GM06990 (cell line): ENCODE data around the gene ABCB10.
"Not testable (repeated sequence)": the region's sequence is repeated elsewhere in the genome, so short reads cannot be mapped to it uniquely, and the experiment has no call there.

Experiments used
- DNase-seq: peaks from one replicate; pipeline ENCODE4 v3.0.0-alpha.2; 2011; ENCODE audit not compliant: insufficient read length; ENCODE audit errors: extremely low read depth
- H3K27me3 ChIP-seq: replicated peaks from 2 replicates; pipeline ENCODE4 v1.6.0; 2011; ENCODE audit warnings: low read length; ENCODE audit not compliant: control insufficient read depth, insufficient read depth
- H3K36me3 ChIP-seq: 2 replicates; pipeline ENCODE4 v1.5.1; 2011; ENCODE audit warnings: low read length; ENCODE audit not compliant: control insufficient read depth, insufficient read depth
- H3K4me3 ChIP-seq: replicated peaks from 2 replicates; pipeline ENCODE4 v1.5.1; 2011; ENCODE audit warnings: low read depth, mild to moderate bottlenecking, control low read depth, low read length
- CTCF ChIP-seq: IDR thresholded peaks from 2 replicates; pipeline ENCODE4 v1.5.1; 2011; ENCODE audit warnings: low read length, control low read depth, mild to moderate bottlenecking, inconsistent platforms; ENCODE audit not compliant: insufficient read depth, poor library complexity, severe bottlenecking

The ABCB10 gene

GRCh38 chr1:229597877-229598276 is 39.4 kb upstream of the ABCB10 start:
- Histone ChIP-seq H3K27me3 (no peaks in the 10 kb centered on the region), H3K36me3 (peaks cover 19% of the 10 kb centered on the region), H3K4me3 (no peak overlapping the region)
- no peak for TF ChIP-seq CTCF
- DNase-seq = no peak

- TF ChIP-seq CTCF = no peak
- Histone ChIP-seq H3K27me3 (no peaks in the 10 kb centered on the region), H3K36me3 (peaks cover 14% of the 10 kb centered on the region), H3K4me3 (no peak overlapping the region)
- no peak for DNase-seq
These were observed 38.6 kb upstream of the ABCB10 start for GRCh38 chr1:229596925-229597699.

- not testable (repeated sequence) for H3K4me3 ChIP-seq, DNase-seq, H3K27me3 ChIP-seq
- H3K36me3 ChIP-seq = peaks cover 13% of the 10 kb centered on the region
These were observed 37.4 kb upstream of the ABCB10 start for GRCh38 chr1:229595876-229596275.

- Histone ChIP-seq H3K36me3 (peaks cover 13% of the 10 kb centered on the region), H3K4me3 (no peak overlapping the region), H3K27me3 (no peaks in the 10 kb centered on the region)
- no peak for DNase-seq
- no peak for TF ChIP-seq CTCF
These were observed 35.9 kb upstream of the ABCB10 start for GRCh38 chr1:229594227-229595008.

- TF ChIP-seq CTCF = no peak
- Histone ChIP-seq H3K4me3 (no peak overlapping the region), H3K27me3 (no peaks in the 10 kb centered on the region), H3K36me3 (peaks cover 13% of the 10 kb centered on the region)
- no peak for DNase-seq
These were observed 35.3 kb upstream of the ABCB10 start for GRCh38 chr1:229593800-229594199.

GRCh38 chr1:229590119-229590518 is 31.6 kb upstream of the ABCB10 start:
- no peak for TF ChIP-seq CTCF
- no peak for DNase-seq
- H3K36me3 ChIP-seq = peaks cover 12% of the 10 kb centered on the region
- no peak overlapping the region for H3K4me3 ChIP-seq
- no peaks in the 10 kb centered on the region for H3K27me3 ChIP-seq
